CD14-positive monocyte (primary cell): ENCODE measurements around the gene SLC46A2. TPM values are rescaled to one million over a fixed set of nuclear protein-coding genes. Genes with fewer than 3 reads are reported as not detected.

ENCODE experiments used
- DNase-seq, 3 donors: peaks; one replicate each; pipeline ENCODE4 v3.0.0-alpha.2; 2011 to 2022
- H2AFZ ChIP-seq: 2 replicates; pipeline ENCODE4 v1.6.0; 2012; ENCODE audit warnings: mild to moderate bottlenecking, low read depth, low read length, inconsistent platforms; ENCODE audit not compliant: insufficient read depth, poor library complexity, severe bottlenecking
- H3K27ac ChIP-seq, 2 donors: 1 replicate in 1 of 2; 2 replicates in 1 of 2; pipeline ENCODE4 v1.5.1; 2012 to 2013; ENCODE audit warnings: low read length in 2 of 2, control low read depth in 1 of 2, inconsistent platforms in 1 of 2, low read depth in 1 of 2, mild to moderate bottlenecking in 1 of 2
- H3K27me3 ChIP-seq, 2 donors: one replicate each; pipeline versions ENCODE4 v1.6.0 to v1.6.1; 2011 to 2013; ENCODE audit warnings: low read length in 2 of 2; ENCODE audit not compliant: control insufficient read depth in 2 of 2, insufficient read depth in 2 of 2
- H3K36me3 ChIP-seq, 2 donors: replicated peaks in 1 of 2; 1 replicate in 1 of 2; 2 replicates in 1 of 2; pipeline versions ENCODE4 v1.5.1 to v1.6.1; 2012 to 2013; ENCODE audit warnings: low read length in 2 of 2, control low read depth in 1 of 2, inconsistent platforms in 1 of 2, mild to moderate bottlenecking in 1 of 2; ENCODE audit not compliant: insufficient read depth in 2 of 2, control insufficient read depth in 1 of 2
- H3K4me1 ChIP-seq, 2 donors: 1 replicate in 1 of 2; 2 replicates in 1 of 2; pipeline versions ENCODE4 v1.5.1 to v1.6.1; 2012 to 2013; ENCODE audit warnings: low read length in 2 of 2, control low read depth in 1 of 2, inconsistent platforms in 1 of 2, mild to moderate bottlenecking in 1 of 2, moderate library complexity in 1 of 2; ENCODE audit not compliant: insufficient read depth in 2 of 2, control insufficient read depth in 1 of 2
- H3K4me2 ChIP-seq: replicated peaks from 2 replicates; pipeline ENCODE3; 2012; ENCODE audit warnings: low read length, moderate library complexity, mild to moderate bottlenecking; ENCODE audit not compliant: poor library complexity, severe bottlenecking; ENCODE audit errors: extremely low read depth
- H3K4me3 ChIP-seq, 3 experiments: fragments of 200-600 bp in 1 of 3; sonication (generic) in 1 of 3; replicated peaks in 1 of 3; 1 replicate in 2 of 3; 2 replicates in 1 of 3; pipeline ENCODE4 v1.5.1; 2011 to 2013; ENCODE audit warnings: low read length in 3 of 3, mild to moderate bottlenecking in 3 of 3, control low read depth in 2 of 3, low read depth in 2 of 3, inconsistent platforms in 1 of 3, moderate library complexity in 1 of 3
- H3K79me2 ChIP-seq: 2 replicates; pipeline ENCODE4 v1.6.0; 2012; ENCODE audit warnings: mild to moderate bottlenecking, control low read depth, inconsistent platforms, low read length, moderate library complexity; ENCODE audit not compliant: insufficient read depth
- H3K9ac ChIP-seq: 2 replicates; pipeline ENCODE4 v1.6.0; 2017; ENCODE audit warnings: low read length, mild to moderate bottlenecking; ENCODE audit not compliant: insufficient read depth, poor library complexity, severe bottlenecking
- H3K9me3 ChIP-seq, 2 donors: replicated peaks in 1 of 2; 1 replicate in 1 of 2; 2 replicates in 1 of 2; pipeline versions ENCODE4 v1.5.1 to v1.6.1; 2012 to 2013; ENCODE audit warnings: low read length in 2 of 2, control low read depth in 1 of 2; ENCODE audit not compliant: control insufficient read depth in 1 of 2, insufficient read depth in 1 of 2
- H4K20me1 ChIP-seq: 2 replicates; pipeline ENCODE4 v1.6.0; 2012; ENCODE audit warnings: mild to moderate bottlenecking, low read length, control low read depth, moderate library complexity; ENCODE audit not compliant: insufficient read depth
- H3K27ac Mint-ChIP-seq, 7 donors: one replicate each; pipeline ENCODE4 v1.8.0; 2020; ENCODE audit warnings: mild to moderate bottlenecking in 7 of 7, mixed read lengths in 7 of 7, moderate library complexity in 6 of 7, inconsistent platforms in 2 of 7
- H3K27me3 Mint-ChIP-seq, 3 donors: one replicate each; pipeline ENCODE4 v1.8.0; 2021 to 2022; ENCODE audit warnings: low read depth in 3 of 3, mild to moderate bottlenecking in 3 of 3, mixed read lengths in 3 of 3, moderate library complexity in 3 of 3, inconsistent platforms in 1 of 3
- H3K36me3 Mint-ChIP-seq, 2 donors: one replicate each; pipeline ENCODE4 v1.8.0; 2020; ENCODE audit warnings: mixed read lengths in 2 of 2, inconsistent platforms in 1 of 2, mild to moderate bottlenecking in 1 of 2
- H3K4me1 Mint-ChIP-seq: one replicate; pipeline ENCODE4 v1.8.0; 2020; ENCODE audit warnings: mild to moderate bottlenecking, mixed read lengths
- H3K4me3 Mint-ChIP-seq, 2 donors: one replicate each; pipeline ENCODE4 v1.8.0; 2020; ENCODE audit warnings: mild to moderate bottlenecking in 2 of 2, mixed read lengths in 2 of 2, moderate library complexity in 1 of 2
- H3K9me3 Mint-ChIP-seq, 7 donors: one replicate each; pipeline ENCODE4 v1.8.0; 2020 to 2022; ENCODE audit warnings: mixed read lengths in 7 of 7, mild to moderate bottlenecking in 6 of 7, moderate library complexity in 6 of 7, inconsistent platforms in 2 of 7
- CTCF ChIP-seq: fragments of 200-600 bp; IDR thresholded peaks from one replicate; pipeline ENCODE4 v1.8.0; 2022; ENCODE audit warnings: antibody characterized with exemption, mild to moderate bottlenecking
- WGBS: methylation state at CpG from one replicate; pipeline ENCODE4 v1.1.5; 2013; ENCODE audit warnings: missing lambda C conversion rate; ENCODE audit not compliant: insufficient coverage; 5-methylcytosine and 5-hydroxymethylcytosine counted together
- intact Hi-C, 2 donors: fragments of 100-400 bp; cut with micrococcal nuclease; formaldehyde crosslinking; loops; one replicate each; pipeline versions ENCODE4 v1.15.0 to v1.15.1; 2023
- polyA plus RNA-seq, 3 donors: library from polyadenylated mRNA; depleted of rRNA in 1 of 3; unstranded in 2 of 3; stranded (reverse) in 1 of 3; fragments of 300-500 nt in 2 of 3; fragments of >200 nt in 1 of 3; fragmentation: Illumina TruSeq in 2 of 3; gene quantifications; 1 replicate in 2 of 3; 2 replicates in 1 of 3; pipeline ENCODE4 v1.2.3, GENCODE V29; 2012 to 2021

Gene SLC46A2
- polyA plus RNA-seq, 3 donors: 43.5 to 87.0 (median 45.1) TPM

GRCh38 chr9:112933696-112934095 is 43.0 kb upstream of the SLC46A2 start:
- peaks cover 0 to 3% of the 10 kb centered on the region in 2 donors for H3K27me3 ChIP-seq
- no CpG with 5 or more reads among the region's 2 CpGs for WGBS

GRCh38 chr9:112925058-112925641 is 34.5 kb upstream of the SLC46A2 start:
- intact Hi-C loops: no loop called here
- no peak overlapping the region for H2AFZ ChIP-seq

More at GRCh38 chr9:112933696-112934095, 43.0 kb upstream of the SLC46A2 start:
- Histone ChIP-seq H3K36me3 (no peaks in the 10 kb centered on the region), H3K27ac (no peak overlapping the region), H3K9me3 (no peaks in the 10 kb centered on the region), H3K4me3 (no peak overlapping the region), H3K9ac (no peak overlapping the region), H3K4me2 (no peak overlapping the region), H4K20me1 (no peaks in the 10 kb centered on the region), H3K4me1 (no peaks in the 10 kb centered on the region), H3K79me2 (no peaks in the 10 kb centered on the region), H2AFZ (no peak overlapping the region)
- Mint-ChIP-seq H3K27ac (no peak overlapping the region), H3K36me3 (no peaks in the 10 kb centered on the region), H3K27me3 (peaks cover 11 to 38% (median 16%) of the 10 kb centered on the region in 3 donors), H3K4me3 (no peak overlapping the region), H3K9me3 (peaks cover 0 to 25% (median 9%) of the 10 kb centered on the region in 7 donors), H3K4me1 (no peaks in the 10 kb centered on the region)
- intact Hi-C loops: no loop called here
- TF ChIP-seq CTCF: no peak
- no peak for DNase-seq

More at GRCh38 chr9:112925058-112925641, 34.5 kb upstream of the SLC46A2 start:
- Histone ChIP-seq H3K27ac (no peak overlapping the region), H3K79me2 (no peaks in the 10 kb centered on the region), H3K4me1 (peaks cover 0 to 4% of the 10 kb centered on the region in 2 donors), H3K27me3 (peaks cover 4 to 11% of the 10 kb centered on the region in 2 donors), H3K4me3 (no peak overlapping the region), H3K4me2 (no peak overlapping the region), H3K9me3 (no peaks in the 10 kb centered on the region), H3K36me3 (no peaks in the 10 kb centered on the region), H3K9ac (no peak overlapping the region), H4K20me1 (no peaks in the 10 kb centered on the region)
- Mint-ChIP-seq H3K9me3 (peaks cover 0 to 5% (median 1%) of the 10 kb centered on the region in 7 donors), H3K27ac (no peak overlapping the region), H3K36me3 (no peaks in the 10 kb centered on the region), H3K4me3 (no peak overlapping the region), H3K4me1 (peaks cover 3% of the 10 kb centered on the region), H3K27me3 (peaks cover 15 to 32% (median 24%) of the 10 kb centered on the region in 3 donors)
- peak in 2 of 3 donors; percentile 11 to 13 for DNase-seq
- TF ChIP-seq CTCF: peak; percentile 37
- WGBS: 35% methylated on average over 8 of the region's 8 CpGs
